Endothelial cell of umbilical vein (primary cell): Measurements from ENCODE around the gene CALU. TPM values are rescaled to one million over a fixed set of nuclear protein-coding genes. Genes with fewer than 3 reads are reported as not detected.
A peak's percentile ranks its signal among the peaks of the same experiment; 100 is the strongest.

Experiments
- BruUV-seq: library from RNA; stranded (reverse); fragments of 400-500 nt; replicated peaks from 2 replicates; lab custom pipeline; 2021; lab: Mats Ljungman, UMichigan
- CTCF ChIA-PET: fragments of 300-600, 350-600 bp; sonication (Branson Sonifier 250); formaldehyde crosslinking; loops from one replicate; lab custom pipeline; 2021; ENCODE audit warnings: antibody characterized with exemption, inconsistent platforms; lab: Charles Lee
- POLR2A ChIA-PET: fragments of 300-600, 350-600 bp; sonication (Branson Sonifier 250); formaldehyde crosslinking; loops from one replicate; lab custom pipeline; 2021; ENCODE audit warnings: antibody characterized with exemption, inconsistent platforms; lab: Charles Lee
- DNase-seq: peaks from one replicate; pipeline ENCODE4 v3.0.0-alpha.2; 2011; ENCODE audit warnings: low read depth, low spot score
- FAIRE-seq: peaks from 2 replicates; lab custom pipeline; 2011; peaks lifted over from hg19 to GRCh38; lab: Jason Lieb, UNC
- H2AFZ ChIP-seq: 2 replicates; pipeline ENCODE4 v1.6.0; 2012; ENCODE audit warnings: low read depth, low read length, control low read depth, inconsistent platforms
- H3K27ac ChIP-seq: 2 replicates; pipeline ENCODE4 v1.5.1; 2011; ENCODE audit warnings: low read depth, mild to moderate bottlenecking, control low read depth, low read length, moderate library complexity; ENCODE audit not compliant: insufficient read depth
- H3K27me3 ChIP-seq, 2 experiments: 2 replicates each; pipeline versions ENCODE4 v1.6.0 to v1.6.1; 2011; ENCODE audit warnings: low read length in 2 of 2, mixed read lengths in 1 of 2; ENCODE audit not compliant: control insufficient read depth in 2 of 2, insufficient read depth in 2 of 2
- H3K36me3 ChIP-seq, 2 experiments: 2 replicates in 1 of 2; 3 replicates in 1 of 2; pipeline ENCODE4 v1.5.1; 2011; ENCODE audit warnings: low read length in 2 of 2, mild to moderate bottlenecking in 1 of 2, moderate library complexity in 1 of 2; ENCODE audit not compliant: control insufficient read depth in 2 of 2, insufficient read depth in 2 of 2; ENCODE audit errors: extremely low read depth in 1 of 2
- H3K4me1 ChIP-seq: 3 replicates; pipeline ENCODE4 v1.5.1; 2011; ENCODE audit warnings: mild to moderate bottlenecking, low read length; ENCODE audit not compliant: control insufficient read depth, insufficient read depth; ENCODE audit errors: extremely low read depth
- H3K4me2 ChIP-seq: 2 replicates; pipeline ENCODE4 v1.6.1; 2011; ENCODE audit warnings: low read length, control low read depth, mixed read lengths; ENCODE audit not compliant: insufficient read depth
- H3K4me3 ChIP-seq, 3 experiments: fragments of 200-600 bp in 1 of 3; sonication (generic), shearing (Covaris generic) in 1 of 3; replicated peaks in 1 of 3; 2 replicates each; pipeline ENCODE4 v1.5.1; 2011 to 2016; ENCODE audit warnings: control low read depth in 3 of 3, low read length in 3 of 3, mild to moderate bottlenecking in 2 of 3, inconsistent platforms in 1 of 3, low read depth in 1 of 3, moderate library complexity in 1 of 3; ENCODE audit not compliant: insufficient read depth in 1 of 3
- H3K79me2 ChIP-seq: 2 replicates; pipeline ENCODE4 v1.6.0; 2012; ENCODE audit warnings: low read length, inconsistent platforms; ENCODE audit not compliant: control insufficient read depth, insufficient read depth
- H3K9ac ChIP-seq: replicated peaks from 2 replicates; pipeline ENCODE3; 2011; ENCODE audit warnings: low read length, control low read depth; ENCODE audit not compliant: insufficient read depth; ENCODE audit errors: extremely low read depth
- H3K9me1 ChIP-seq: replicated peaks from 3 replicates; pipeline ENCODE4 v1.6.0; 2011; ENCODE audit warnings: mild to moderate bottlenecking, low read length; ENCODE audit not compliant: control insufficient read depth, insufficient read depth; ENCODE audit errors: extremely low read depth
- H3K9me3 ChIP-seq: replicated peaks from 2 replicates; pipeline ENCODE4 v1.5.1; 2012; ENCODE audit warnings: low read length, inconsistent platforms; ENCODE audit not compliant: control insufficient read depth, insufficient read depth
- H4K20me1 ChIP-seq: replicated peaks from 2 replicates; pipeline ENCODE3; 2011; ENCODE audit warnings: mild to moderate bottlenecking, low read length; ENCODE audit not compliant: control insufficient read depth, insufficient read depth; ENCODE audit errors: extremely low read depth
- EZH2 ChIP-seq: IDR thresholded peaks from 2 replicates; pipeline ENCODE4 v1.6.1; 2012; ENCODE audit warnings: borderline replicate concordance, low read depth, mild to moderate bottlenecking, moderate library complexity, low read length, inconsistent platforms; ENCODE audit not compliant: severe bottlenecking
- FOS ChIP-seq: IDR thresholded peaks from 2 replicates; pipeline ENCODE4 v1.6.1; 2011; ENCODE audit warnings: mild to moderate bottlenecking, low read length, moderate library complexity, borderline replicate concordance; ENCODE audit not compliant: insufficient read depth
- GATA2 ChIP-seq: IDR thresholded peaks from 2 replicates; pipeline ENCODE4 v1.7.0; 2011; ENCODE audit warnings: low read depth, mild to moderate bottlenecking, moderate library complexity, mixed read lengths, low read length; ENCODE audit not compliant: insufficient read length, insufficient read depth
- JUN ChIP-seq: IDR thresholded peaks from 2 replicates; pipeline ENCODE4 v1.6.1; 2011; ENCODE audit warnings: borderline replicate concordance, low read depth; ENCODE audit not compliant: insufficient read length, insufficient read depth
- MYC ChIP-seq: IDR thresholded peaks from one replicate; pipeline ENCODE4 v1.6.1; 2011; ENCODE audit warnings: mild to moderate bottlenecking, low read depth, low read length
- POLR2A ChIP-seq: IDR thresholded peaks from 2 replicates; pipeline ENCODE4 v1.6.1; 2012; ENCODE audit warnings: low read depth, mild to moderate bottlenecking, control low read depth, low read length
- POLR2AphosphoS5 ChIP-seq: IDR thresholded peaks from 2 replicates; pipeline ENCODE4 v1.6.1; 2012; ENCODE audit warnings: low read depth, mild to moderate bottlenecking, control low read depth, low read length, moderate library complexity; ENCODE audit not compliant: insufficient read depth
- dilution Hi-C: fragments of 300-500 bp; cut with MboI; formaldehyde crosslinking; loops from one replicate; pipeline ENCODE4 v1.15.0; 2019; ENCODE audit warnings: low sequenced_read_pairs; ENCODE audit not compliant: extremely low pct_ligation_motif_present
- intact Hi-C: fragments of 100-400 bp; cut with micrococcal nuclease; formaldehyde crosslinking; loops from one replicate; pipeline ENCODE4 v1.10.0; 2022
- polyA plus RNA-seq, 4 experiments: library from polyadenylated mRNA; depleted of rRNA in 3 of 4; stranded (reverse) in 3 of 4; unstranded in 1 of 4; fragments of >200 nt; gene quantifications; 2 replicates each; pipeline versions ENCODE4 v1.2.1 to v1.2.3, GENCODE V29; 2011 to 2012; ENCODE audit warnings: missing spikeins in 1 of 4
- total RNA-seq: library from RNA; stranded (reverse); gene quantifications from 2 replicates; pipeline ENCODE4 v1.2.3, GENCODE V29; 2021
- TF ChIP-seq, protein P1 (sequence below), 2 donors: IDR thresholded peaks; 1 replicate in 1 of 2; 2 replicates in 1 of 2; pipeline ENCODE4 v1.5.1; 2011; ENCODE audit warnings: low read length in 2 of 2, mild to moderate bottlenecking in 2 of 2, moderate library complexity in 2 of 2, control low read depth in 1 of 2, inconsistent platforms in 1 of 2, low read depth in 1 of 2; ENCODE audit not compliant: insufficient read depth in 1 of 2; ENCODE audit errors: extremely low read depth in 1 of 2

CALU gene
- total and polyA plus RNA-seq, 2 donors (not counting 3 experiments of a cell fraction or from before 2014, with no cell fraction given), result 135 to 257 TPM

DNA sequence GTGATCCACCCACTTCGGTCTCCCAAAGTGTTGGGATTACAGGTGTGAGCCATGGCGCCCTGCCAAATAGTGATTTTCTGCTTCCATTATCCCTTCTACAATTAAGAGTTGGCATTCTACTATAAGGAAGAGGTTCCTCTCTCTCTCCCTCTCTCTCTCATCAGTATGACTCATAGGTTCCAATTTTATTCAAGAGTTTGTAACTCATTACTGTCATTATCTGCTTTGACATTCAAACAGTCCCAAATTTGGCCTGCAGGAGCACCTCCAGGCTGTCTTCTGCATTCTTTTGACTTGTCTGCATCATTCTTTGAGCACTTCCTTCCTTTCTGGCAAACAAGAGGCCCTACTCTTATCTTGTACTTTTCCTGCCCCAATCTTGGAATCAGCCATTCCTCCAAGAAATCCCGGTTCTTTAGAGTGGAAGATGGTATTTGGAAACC, 33.2 kb upstream of the CALU start:
- H3K27me3 ChIP-seq, result peaks cover 0 to 5% of the 10 kb centered on the region in 2 experiments
- peak; percentile 7 for DNase-seq
- intact Hi-C loops, result no loop called here
- no peaks in the 10 kb centered on the region for H3K9me3 ChIP-seq
- peaks cover 6% of the 10 kb centered on the region for H3K4me1 ChIP-seq
- FAIRE-seq, result peak; percentile 66
- no peaks in the 10 kb centered on the region for H3K36me3 ChIP-seq
- H3K4me3 ChIP-seq, result no peak overlapping the region
- no peak for TF ChIP-seq POLR2AphosphoS5
- peak; percentile 49 for TF ChIP-seq FOS
- no peak for TF ChIP-seq POLR2A
- peak; percentile 41 for TF ChIP-seq GATA2
- TF ChIP-seq MYC, result no peak
- no peak for TF ChIP-seq EZH2
- no peak for TF ChIP-seq JUN
- TF ChIP-seq, protein P1, sequence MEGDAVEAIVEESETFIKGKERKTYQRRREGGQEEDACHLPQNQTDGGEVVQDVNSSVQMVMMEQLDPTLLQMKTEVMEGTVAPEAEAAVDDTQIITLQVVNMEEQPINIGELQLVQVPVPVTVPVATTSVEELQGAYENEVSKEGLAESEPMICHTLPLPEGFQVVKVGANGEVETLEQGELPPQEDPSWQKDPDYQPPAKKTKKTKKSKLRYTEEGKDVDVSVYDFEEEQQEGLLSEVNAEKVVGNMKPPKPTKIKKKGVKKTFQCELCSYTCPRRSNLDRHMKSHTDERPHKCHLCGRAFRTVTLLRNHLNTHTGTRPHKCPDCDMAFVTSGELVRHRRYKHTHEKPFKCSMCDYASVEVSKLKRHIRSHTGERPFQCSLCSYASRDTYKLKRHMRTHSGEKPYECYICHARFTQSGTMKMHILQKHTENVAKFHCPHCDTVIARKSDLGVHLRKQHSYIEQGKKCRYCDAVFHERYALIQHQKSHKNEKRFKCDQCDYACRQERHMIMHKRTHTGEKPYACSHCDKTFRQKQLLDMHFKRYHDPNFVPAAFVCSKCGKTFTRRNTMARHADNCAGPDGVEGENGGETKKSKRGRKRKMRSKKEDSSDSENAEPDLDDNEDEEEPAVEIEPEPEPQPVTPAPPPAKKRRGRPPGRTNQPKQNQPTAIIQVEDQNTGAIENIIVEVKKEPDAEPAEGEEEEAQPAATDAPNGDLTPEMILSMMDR (IDR thresholded peaks at IDR 0.05; ENCODE audit: extremely low read depth in 1 of 2, insufficient read depth in 1 of 2, low read depth in 1 of 2, low read length in 2 of 2), result no peak
- H3K27ac ChIP-seq, result no peak overlapping the region
- H4K20me1 ChIP-seq, result no peaks in the 10 kb centered on the region
- POLR2A ChIA-PET, result no interaction called here
- H2AFZ ChIP-seq, result no peak overlapping the region
- dilution Hi-C loops, result no loop called here
- BruUV-seq, result no TSS peak
- CTCF ChIA-PET, result interaction anchor here (0.6 kb wide), 1 partner anchor 550 kb away, joined by 4 read pairs; no protein-coding TSS in a partner anchor
- peak overlapping the region; percentile 21 for H3K4me2 ChIP-seq
- no peak overlapping the region for H3K9ac ChIP-seq
- no peaks in the 10 kb centered on the region for H3K9me1 ChIP-seq
- H3K79me2 ChIP-seq, result no peaks in the 10 kb centered on the region
